Measurements from ENCODE around the gene APOH. TPM values are rescaled to one million over a fixed set of nuclear protein-coding genes. Genes with fewer than 3 reads are reported as not detected.

Gene APOH
- total RNA-seq, 1 donor from 2014 or later: not detected

DNA sequence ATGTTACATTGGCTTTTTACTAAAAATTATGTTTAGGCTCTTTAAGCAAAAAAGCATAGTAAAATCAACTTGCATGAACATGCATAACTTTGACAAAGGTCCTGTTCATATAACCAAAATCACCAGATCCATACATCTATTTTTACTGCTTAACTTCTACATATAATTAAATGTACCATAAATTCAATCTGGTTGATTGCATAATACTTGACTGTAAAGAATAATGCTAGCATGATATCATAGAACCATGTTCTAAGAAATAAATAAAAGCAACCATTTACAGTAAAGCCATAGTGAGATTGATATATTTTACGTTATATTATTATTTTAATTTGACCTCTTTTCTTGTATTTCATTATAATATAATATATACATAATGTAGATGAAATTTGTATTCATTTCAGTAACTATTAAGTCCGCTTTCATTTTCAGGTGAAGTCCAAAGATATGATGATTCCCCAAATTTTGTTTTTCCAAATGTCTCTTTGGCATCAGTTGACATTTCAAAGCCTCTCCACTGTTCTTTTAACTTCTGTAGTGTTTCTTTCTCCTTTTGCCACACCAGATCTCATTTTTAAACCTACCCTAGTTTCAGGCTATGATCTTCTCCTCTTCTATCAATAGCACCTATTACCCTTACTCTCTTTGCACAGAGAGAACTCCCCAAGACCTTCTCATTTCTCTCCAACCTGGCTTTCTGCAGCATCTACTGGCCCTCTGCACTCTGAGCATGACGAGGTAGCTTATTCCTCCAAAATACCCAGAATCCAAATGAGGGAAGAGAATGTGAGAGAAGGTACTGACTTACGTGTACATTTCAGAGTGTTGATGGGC is 1.8 kb downstream of the APOH start:
- intact Hi-C loops (cut with micrococcal nuclease): no loop called here
- H3K4me1 ChIP-seq: no peaks in the 10 kb centered on the region
- H3K9me3 ChIP-seq (replicated peaks): no peaks in the 10 kb centered on the region
- TF ChIP-seq CTCF (IDR thresholded peaks at IDR 0.05; ENCODE audit: borderline replicate concordance): no peak
- no peak overlapping the region for H3K4me3 ChIP-seq
- H3K36me3 ChIP-seq: no peaks in the 10 kb centered on the region
- no peak overlapping the region for H3K27ac ChIP-seq (replicated peaks)
- DNase-seq: no peak
- peaks cover 26% of the 10 kb centered on the region for H3K27me3 ChIP-seq (ENCODE audit: low read depth)

DNA sequence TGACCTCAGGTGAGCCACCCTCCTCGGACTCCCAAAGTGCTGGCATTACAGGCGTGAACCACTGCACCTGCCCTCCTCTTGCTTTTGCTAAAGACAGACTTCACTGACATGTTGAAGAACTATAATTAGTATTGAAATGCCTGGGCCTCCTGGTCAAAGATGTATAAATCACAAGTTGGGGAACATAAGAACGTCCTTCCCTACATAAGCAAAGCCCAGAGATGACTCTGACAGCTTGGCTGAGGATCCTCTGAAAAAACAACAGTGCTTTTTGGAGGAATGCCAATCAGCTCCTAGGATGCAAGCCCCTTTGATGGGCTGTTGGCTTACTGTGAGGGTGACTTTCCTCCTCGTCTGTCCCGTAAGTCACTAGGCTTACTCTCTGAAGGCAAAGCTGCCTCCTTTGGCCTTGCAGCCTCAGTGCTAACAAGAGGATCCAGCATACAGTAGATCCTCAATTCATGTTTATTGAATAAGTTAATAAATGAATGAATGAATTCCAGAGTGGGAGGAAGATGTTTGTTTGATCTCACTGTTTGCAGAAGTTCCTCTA is 6.3 kb downstream of the APOH start:
- intact Hi-C loops (cut with micrococcal nuclease): no loop called here
- no peaks in the 10 kb centered on the region for H3K36me3 ChIP-seq
- H3K27ac ChIP-seq (replicated peaks): no peak overlapping the region
- H3K4me3 ChIP-seq: no peak overlapping the region
- H3K9me3 ChIP-seq (replicated peaks): no peaks in the 10 kb centered on the region
- TF ChIP-seq CTCF (IDR thresholded peaks at IDR 0.05; ENCODE audit: borderline replicate concordance): no peak
- DNase-seq: no peak
- peaks cover 48% of the 10 kb centered on the region for H3K27me3 ChIP-seq (ENCODE audit: low read depth)
- H3K4me1 ChIP-seq: no peaks in the 10 kb centered on the region

DNA sequence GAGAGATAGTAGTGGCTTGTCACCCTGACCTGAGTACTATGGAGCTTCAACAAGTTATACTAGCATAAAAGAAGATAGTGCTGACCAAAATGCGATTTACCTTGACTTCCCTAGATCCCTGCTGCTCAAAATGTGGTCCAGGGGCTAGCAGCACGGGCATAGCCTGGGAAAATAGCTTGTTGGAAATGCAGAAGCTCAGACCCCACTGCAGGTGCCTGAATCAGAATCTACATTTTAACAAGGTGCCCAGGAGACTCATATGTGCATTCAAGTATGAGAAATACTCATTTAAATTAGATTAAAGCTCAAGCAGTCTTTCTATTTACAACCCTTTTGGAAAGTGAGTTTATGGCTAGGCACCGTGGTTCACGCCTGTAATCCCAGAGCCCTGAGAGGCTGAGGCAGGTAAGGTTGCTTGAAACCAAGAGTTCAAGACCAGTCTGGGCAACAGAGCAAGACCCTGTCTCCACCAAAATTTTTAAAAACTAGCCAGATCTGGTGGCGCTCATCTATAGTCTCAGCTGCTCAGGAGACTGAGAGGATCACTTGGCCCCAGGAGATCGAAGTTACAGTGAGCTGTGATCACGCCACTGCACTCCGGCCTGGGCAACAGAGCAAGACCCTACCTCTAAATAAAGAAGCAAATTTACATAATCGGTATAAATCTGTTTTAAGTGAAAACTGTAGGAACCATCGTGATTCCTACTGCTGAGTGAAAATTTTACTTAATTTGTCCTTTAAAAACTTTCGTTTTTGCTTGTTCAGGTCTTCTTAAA is 7.3 kb downstream of the APOH start:
- Histone ChIP-seq H3K27me3 (ENCODE audit: low read depth) (peaks cover 46% of the 10 kb centered on the region), H3K4me3 (no peak overlapping the region), H3K4me1 (no peaks in the 10 kb centered on the region), H3K27ac (replicated peaks) (no peak overlapping the region), H3K9me3 (replicated peaks) (no peaks in the 10 kb centered on the region), H3K36me3 (no peaks in the 10 kb centered on the region)
- TF ChIP-seq CTCF (IDR thresholded peaks at IDR 0.05; ENCODE audit: borderline replicate concordance): no peak
- DNase-seq: no peak
- intact Hi-C loops (cut with micrococcal nuclease): no loop called here

- Histone ChIP-seq H3K36me3 (no peaks in the 10 kb centered on the region), H3K4me3 (no peak overlapping the region), H3K9me3 (replicated peaks) (no peaks in the 10 kb centered on the region), H3K27ac (replicated peaks) (no peak overlapping the region), H3K4me1 (no peaks in the 10 kb centered on the region), H3K27me3 (ENCODE audit: low read depth) (peaks cover 40% of the 10 kb centered on the region)
- intact Hi-C loops (cut with micrococcal nuclease): no loop called here
- TF ChIP-seq CTCF (IDR thresholded peaks at IDR 0.05; ENCODE audit: borderline replicate concordance): no peak
- DNase-seq: no peak
These were observed 7.9 kb downstream of the APOH start for GRCh38 chr17:66221343-66221742.

DNA sequence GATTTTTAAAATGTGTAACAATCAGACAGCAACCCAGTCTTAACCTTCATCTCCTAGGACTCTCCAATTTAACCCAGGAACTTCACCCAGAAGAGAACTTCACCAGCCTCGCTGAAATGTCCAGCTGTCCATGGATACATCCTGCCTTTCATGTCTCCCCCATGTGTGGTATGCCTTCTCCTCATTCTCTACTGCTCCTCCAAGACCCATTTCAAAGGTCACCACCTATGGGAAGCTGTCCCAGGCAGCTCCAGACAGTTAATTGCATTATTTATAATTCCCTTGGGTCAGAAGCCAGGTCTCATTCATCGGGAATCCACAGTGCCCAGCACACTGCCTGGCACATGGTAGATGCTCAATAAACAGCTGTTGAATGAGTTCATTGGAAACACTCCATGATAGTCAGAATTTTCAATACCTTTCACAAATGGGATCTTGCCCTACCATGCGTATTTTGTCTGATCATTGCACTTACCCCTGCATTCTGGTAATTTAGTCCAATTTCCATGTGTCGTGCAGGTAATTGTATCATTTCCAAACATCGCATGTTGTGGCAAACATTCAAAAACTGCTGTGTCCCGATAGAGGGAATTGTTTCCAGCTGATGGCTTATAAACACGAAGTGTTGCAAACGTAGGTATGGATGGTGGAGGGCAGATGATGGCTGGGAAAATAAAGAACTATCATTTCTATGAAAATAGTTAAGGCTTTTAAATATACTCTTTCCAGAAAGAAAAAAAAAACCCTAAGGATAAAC is 9.0 kb downstream of the APOH start:
- intact Hi-C loops (cut with micrococcal nuclease): no loop called here
- no peaks in the 10 kb centered on the region for H3K9me3 ChIP-seq (replicated peaks)
- no peak overlapping the region for H3K4me3 ChIP-seq
- no peak for TF ChIP-seq CTCF (IDR thresholded peaks at IDR 0.05; ENCODE audit: borderline replicate concordance)
- H3K36me3 ChIP-seq: no peaks in the 10 kb centered on the region
- DNase-seq: no peak
- peaks cover 31% of the 10 kb centered on the region for H3K27me3 ChIP-seq (ENCODE audit: low read depth)
- no peaks in the 10 kb centered on the region for H3K4me1 ChIP-seq
- H3K27ac ChIP-seq (replicated peaks): no peak overlapping the region

All from left ventricle myocardium inferior (tissue), 1 donor.